HCT116 (cell line): ENCODE data around the gene LRRC66. TPM values are rescaled to one million over a fixed set of nuclear protein-coding genes. Genes with fewer than 3 reads are reported as not detected.

Experiments
- ATAC-seq: fragments of 200-7000 bp; cut with Tn5 transposase; 2 replicates; pipeline ENCODE4 v1.9.1; 2020; ENCODE audit warnings: mild to moderate bottlenecking, moderate library complexity
- Bru-seq: library from RNA; stranded (reverse); fragments of 400-500 nt; gene quantifications from one replicate; lab custom pipeline; 2021; lab: Mats Ljungman, UMichigan
- BruChase-seq, 2 experiments: library from RNA; stranded (reverse); fragments of 400-500 nt; gene quantifications; one replicate each; lab custom pipeline; 2021; lab: Mats Ljungman, UMichigan
- BruUV-seq: library from RNA; stranded (reverse); fragments of 400-500 nt; replicated peaks from 2 replicates; lab custom pipeline; 2021; lab: Mats Ljungman, UMichigan
- CTCF ChIA-PET: fragments of 300-600 bp; sonication (Branson Sonifier 250); formaldehyde crosslinking; loops from one replicate; lab custom pipeline; 2021; ENCODE audit warnings: antibody characterized with exemption; lab: Charles Lee
- POLR2A ChIA-PET: fragments of 300-600, 350-600 bp; sonication (Branson Sonifier 250); formaldehyde crosslinking; loops from one replicate; lab custom pipeline; 2021; ENCODE audit warnings: antibody characterized with exemption; lab: Charles Lee
- RAD21 ChIA-PET, 2 experiments: fragments of 300-600 bp; sonication (Branson Sonifier 250); formaldehyde crosslinking; loops; one replicate each; lab custom pipeline; 2023; ENCODE audit warnings: low total read pairs in 2 of 2; ENCODE audit not compliant: uncharacterized antibody in 2 of 2, unreplicated experiment in 2 of 2, low non-redundant PET in 1 of 2; lab: Charles Lee
- DNase-seq: peaks from one replicate; pipeline ENCODE4 v3.0.0-alpha.2; 2010; ENCODE audit warnings: low read depth, low spot score
- H2AFZ ChIP-seq: fragments of 200-600 bp; shearing (Covaris generic), sonication (generic); 2 replicates; pipeline ENCODE4 v1.6.1; 2017; ENCODE audit warnings: low read depth, mixed run types, mixed read lengths, antibody characterized with exemption, low read length; ENCODE audit not compliant: poor library complexity, severe bottlenecking
- H3K27ac ChIP-seq: 2 replicates; pipeline ENCODE4 v1.5.1; 2012; ENCODE audit warnings: low read depth, low read length
- H3K27me3 ChIP-seq: fragments of 200-600 bp; sonication (generic); 2 replicates; pipeline ENCODE4 v1.6.1; 2016; ENCODE audit warnings: mixed run types, low read length, mixed read lengths; ENCODE audit not compliant: insufficient read depth
- H3K36me3 ChIP-seq, 2 experiments: fragments of 200-500 bp in 1 of 2; fragments of 200-600 bp in 1 of 2; sonication (Bioruptor generic) in 1 of 2; sonication (generic) in 1 of 2; 2 replicates each; pipeline versions ENCODE4 v1.5.1 to v1.6.1; 2014 to 2016; ENCODE audit warnings: low read length in 2 of 2, inconsistent platforms in 1 of 2, mixed read lengths in 1 of 2, mixed run types in 1 of 2; ENCODE audit not compliant: insufficient read depth in 2 of 2, control insufficient read depth in 1 of 2
- H3K4me1 ChIP-seq, 2 experiments: fragments of 200-600 bp in 1 of 2; sonication (generic) in 1 of 2; 2 replicates each; pipeline versions ENCODE4 v1.5.1 to v1.6.1; 2012 to 2017; ENCODE audit warnings: low read length in 2 of 2, inconsistent platforms in 1 of 2, mild to moderate bottlenecking in 1 of 2, mixed read lengths in 1 of 2, mixed run types in 1 of 2, moderate library complexity in 1 of 2; ENCODE audit not compliant: insufficient read depth in 2 of 2, control insufficient read depth in 1 of 2
- H3K4me2 ChIP-seq: fragments of 200-600 bp; sonication (generic); 2 replicates; pipeline ENCODE4 v1.6.1; 2017; ENCODE audit warnings: mixed run types, low read length, mixed read lengths
- H3K4me3 ChIP-seq, 2 experiments: fragments of 200-600 bp in 1 of 2; sonication (generic) in 1 of 2; replicated peaks in 1 of 2; 2 replicates each; pipeline ENCODE4 v1.5.1; 2011 to 2016; ENCODE audit warnings: low read length in 2 of 2, control low read depth in 1 of 2, low read depth in 1 of 2, mild to moderate bottlenecking in 1 of 2, mixed read lengths in 1 of 2, mixed run types in 1 of 2
- H3K79me2 ChIP-seq: fragments of 200-600 bp; sonication (generic); 2 replicates; pipeline ENCODE4 v1.6.1; 2017; ENCODE audit warnings: mild to moderate bottlenecking, mixed run types, low read length, moderate library complexity, mixed read lengths; ENCODE audit not compliant: insufficient read depth
- H3K9ac ChIP-seq: fragments of 200-600 bp; sonication (generic); 2 replicates; pipeline ENCODE4 v1.6.1; 2016; ENCODE audit warnings: low read length, mixed read lengths
- H3K9me2 ChIP-seq: fragments of 200-600 bp; sonication (generic), shearing (Covaris generic); 2 replicates; pipeline ENCODE4 v1.6.1; 2017; ENCODE audit warnings: mixed run types, mild to moderate bottlenecking, moderate library complexity; ENCODE audit not compliant: insufficient read depth
- H3K9me3 ChIP-seq, 2 experiments: fragments of 200-500 bp in 1 of 2; fragments of 200-600 bp in 1 of 2; sonication (Bioruptor generic) in 1 of 2; sonication (generic) in 1 of 2; 2 replicates each; pipeline ENCODE4 v1.6.1; 2014 to 2017; ENCODE audit warnings: low read length in 2 of 2, mixed read lengths in 2 of 2, inconsistent platforms in 1 of 2, low read depth in 1 of 2, mild to moderate bottlenecking in 1 of 2, mixed run types in 1 of 2, moderate library complexity in 1 of 2; ENCODE audit not compliant: control insufficient read depth in 1 of 2, insufficient read depth in 1 of 2
- H4K20me1 ChIP-seq: fragments of 200-600 bp; sonication (generic), shearing (Covaris generic); 2 replicates; pipeline ENCODE4 v1.6.1; 2017; ENCODE audit warnings: mixed run types, mild to moderate bottlenecking, moderate library complexity; ENCODE audit not compliant: insufficient read depth
- CBX3 ChIP-seq: IDR thresholded peaks from 2 replicates; pipeline ENCODE4 v1.6.1; 2012; ENCODE audit warnings: low read depth
- CEBPB ChIP-seq: IDR thresholded peaks from 2 replicates; pipeline ENCODE4 v1.6.1; 2012; ENCODE audit warnings: low read depth
- ELF1 ChIP-seq: IDR thresholded peaks from 2 replicates; pipeline ENCODE4 v1.6.1; 2012; ENCODE audit warnings: low read depth, borderline replicate concordance
- EZH2 ChIP-seq: fragments of 200-600 bp; sonication (generic); IDR thresholded peaks from 2 replicates; pipeline ENCODE4 v1.6.1; 2017; ENCODE audit warnings: antibody characterized with exemption, mixed run types
- EZH2phosphoT487 ChIP-seq: fragments of 200-600 bp; IDR thresholded peaks from 2 replicates; pipeline ENCODE4 v1.6.1; 2018; ENCODE audit warnings: antibody characterized with exemption, borderline replicate concordance
- FOSL1 ChIP-seq: IDR thresholded peaks from 2 replicates; pipeline ENCODE4 v1.6.1; 2012; ENCODE audit warnings: low read depth
- MAX ChIP-seq: IDR thresholded peaks from 2 replicates; pipeline ENCODE4 v1.6.1; 2012
- POLR2A ChIP-seq: IDR thresholded peaks from 2 replicates; pipeline ENCODE4 v1.7.0; 2011; ENCODE audit warnings: borderline replicate concordance; ENCODE audit not compliant: insufficient read depth, insufficient read length; ENCODE audit errors: extremely low read depth
- RAD21 ChIP-seq: IDR thresholded peaks from 2 replicates; pipeline ENCODE4 v1.6.1; 2012; ENCODE audit warnings: low read depth, mild to moderate bottlenecking
- SIN3A ChIP-seq: IDR thresholded peaks from 2 replicates; pipeline ENCODE4 v1.6.1; 2012; ENCODE audit warnings: low read depth
- SP1 ChIP-seq: IDR thresholded peaks from 2 replicates; pipeline ENCODE4 v1.6.1; 2012; ENCODE audit warnings: low read depth
- SRF ChIP-seq: IDR thresholded peaks from 2 replicates; pipeline ENCODE4 v1.6.1; 2012; ENCODE audit warnings: low read depth
- TCF7L2 ChIP-seq: IDR thresholded peaks from 2 replicates; pipeline ENCODE4 v1.7.0; 2011; ENCODE audit warnings: borderline replicate concordance, inconsistent platforms; ENCODE audit not compliant: insufficient read depth, insufficient read length; ENCODE audit errors: extremely low read depth
- YY1 ChIP-seq: IDR thresholded peaks from 2 replicates; pipeline ENCODE4 v1.6.1; 2011; ENCODE audit warnings: low read length, low read depth, moderate library complexity, mild to moderate bottlenecking; ENCODE audit not compliant: insufficient replicate concordance; ENCODE audit errors: extremely low read depth
- ZBTB33 ChIP-seq: IDR thresholded peaks from 2 replicates; pipeline ENCODE4 v1.6.1; 2011; ENCODE audit warnings: mild to moderate bottlenecking, low read length, moderate library complexity; ENCODE audit not compliant: insufficient replicate concordance; ENCODE audit errors: extremely low read depth
- ZFX ChIP-seq: fragments of 450-650 bp; IDR thresholded peaks from 2 replicates; pipeline ENCODE4 v1.6.1; 2017
- ZNF274 ChIP-seq: fragments of 200-500 bp; sonication (Bioruptor generic); IDR thresholded peaks from 2 replicates; pipeline ENCODE4 v1.6.1; 2014; ENCODE audit warnings: mild to moderate bottlenecking, low read depth, low read length, inconsistent platforms
- intact Hi-C: fragments of 100-400 bp; cut with micrococcal nuclease; formaldehyde crosslinking; loops from 2 replicates; pipeline ENCODE4 v1.10.0; 2022
- long read RNA-seq: library from polyadenylated mRNA; unstranded; transcript quantifications from one replicate; pipeline ENCODE4 v2.0.0, GENCODE V29; 2021; ENCODE audit not compliant: unreplicated experiment
- polyA plus RNA-seq: library from polyadenylated mRNA; unstranded; fragments of >200 nt; gene quantifications from 2 replicates; pipeline ENCODE4 v1.2.1, GENCODE V29; 2012; ENCODE audit warnings: missing spikeins
- total RNA-seq: library from RNA; stranded (reverse); gene quantifications from one replicate; pipeline ENCODE4 v1.2.1, GENCODE V29; 2021; ENCODE audit not compliant: unreplicated experiment
- TF ChIP-seq, protein P1 (sequence below), 3 experiments: fragments of 200-600 bp in 1 of 3; sonication (generic) in 1 of 3; IDR thresholded peaks in 2 of 3; conservative IDR thresholded peaks in 1 of 3; 2 replicates each; pipeline ENCODE4 v1.5.1; 2012 to 2017; ENCODE audit warnings: low read depth in 2 of 3, low read length in 2 of 3, antibody characterized with exemption in 1 of 3, borderline replicate concordance in 1 of 3, control low read depth in 1 of 3, mild to moderate bottlenecking in 1 of 3, mixed read lengths in 1 of 3, mixed run types in 1 of 3, moderate library complexity in 1 of 3; ENCODE audit not compliant: insufficient read depth in 1 of 3

The LRRC66 gene
- total RNA-seq = 0.12 TPM
- 0.05 TPM in 1 of 2 replicates, not detected in the other for polyA plus RNA-seq
- percentile 30 among the genes with signal in this experiment for Bru-seq, nascent RNA
- percentile 32 among the genes with signal in this experiment for BruChase-seq, experiment 1, labeled RNA remaining after a 6-hour chase
- percentile 35 among the genes with signal in this experiment for BruChase-seq, experiment 2, labeled RNA remaining after a 2-hour chase
- long read RNA-seq = 0 reads

- H3K9ac ChIP-seq = no peak within 1 kb of the TSS
- H3K4me1 ChIP-seq = peaks cover 7 to 12% of the 10 kb centered on the region in 2 experiments
- H3K36me3 ChIP-seq = peaks cover 0 to 5% of the 10 kb centered on the region in 2 experiments; a peak in 2 of 4 replicates
- RAD21 ChIA-PET = no interaction called here
- ATAC-seq = peak; percentile 89
- TF ChIP-seq CBX3 = no peak
- TF ChIP-seq SIN3A = no peak
- TF ChIP-seq SP1 = no peak
- TF ChIP-seq EZH2phosphoT487 = no peak
- TF ChIP-seq, protein P1, sequence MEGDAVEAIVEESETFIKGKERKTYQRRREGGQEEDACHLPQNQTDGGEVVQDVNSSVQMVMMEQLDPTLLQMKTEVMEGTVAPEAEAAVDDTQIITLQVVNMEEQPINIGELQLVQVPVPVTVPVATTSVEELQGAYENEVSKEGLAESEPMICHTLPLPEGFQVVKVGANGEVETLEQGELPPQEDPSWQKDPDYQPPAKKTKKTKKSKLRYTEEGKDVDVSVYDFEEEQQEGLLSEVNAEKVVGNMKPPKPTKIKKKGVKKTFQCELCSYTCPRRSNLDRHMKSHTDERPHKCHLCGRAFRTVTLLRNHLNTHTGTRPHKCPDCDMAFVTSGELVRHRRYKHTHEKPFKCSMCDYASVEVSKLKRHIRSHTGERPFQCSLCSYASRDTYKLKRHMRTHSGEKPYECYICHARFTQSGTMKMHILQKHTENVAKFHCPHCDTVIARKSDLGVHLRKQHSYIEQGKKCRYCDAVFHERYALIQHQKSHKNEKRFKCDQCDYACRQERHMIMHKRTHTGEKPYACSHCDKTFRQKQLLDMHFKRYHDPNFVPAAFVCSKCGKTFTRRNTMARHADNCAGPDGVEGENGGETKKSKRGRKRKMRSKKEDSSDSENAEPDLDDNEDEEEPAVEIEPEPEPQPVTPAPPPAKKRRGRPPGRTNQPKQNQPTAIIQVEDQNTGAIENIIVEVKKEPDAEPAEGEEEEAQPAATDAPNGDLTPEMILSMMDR (IDR thresholded peaks at IDR 0.05 in 2 of 3, conservative IDR thresholded peaks at IDR 0.05 in 1 of 3; ENCODE audit: borderline replicate concordance in 1 of 3, insufficient read depth in 1 of 3, low read depth in 2 of 3, low read length in 2 of 3) = no peak
- TF ChIP-seq EZH2 = no peak
- TF ChIP-seq SRF = no peak
- no peak for TF ChIP-seq ZNF274
- TF ChIP-seq ZBTB33 = no peak
- peak; percentile 80 for TF ChIP-seq TCF7L2
- TF ChIP-seq YY1 = peak; percentile 34
- 0 out of 2 replicates have a peak, but pooled peaks have one; percentile 9 for TF ChIP-seq FOSL1
- no peak for TF ChIP-seq ELF1
- no peak for TF ChIP-seq CEBPB
- no peak for TF ChIP-seq MAX
- TF ChIP-seq ZFX = no peak
- no peak for TF ChIP-seq RAD21
- TF ChIP-seq POLR2A = no peak
- H3K27ac ChIP-seq = no peak within 1 kb of the TSS
- no peaks in the 10 kb centered on the region for H3K79me2 ChIP-seq
- peak; percentile 49 for DNase-seq
- H3K4me3 ChIP-seq = no peak within 1 kb of the TSS
- CTCF ChIA-PET = no interaction called here
- intact Hi-C loops = no loop called here
- no peaks in the 10 kb centered on the region for H3K27me3 ChIP-seq
- no TSS peak for BruUV-seq
- peak within 1 kb of the TSS; percentile 17 for H3K4me2 ChIP-seq
- no peak within 1 kb of the TSS for H2AFZ ChIP-seq
- H4K20me1 ChIP-seq = no peaks in the 10 kb centered on the region
- POLR2A ChIA-PET = no interaction called here
- H3K9me3 ChIP-seq = no peaks in the 10 kb centered on the region
- no peaks in the 10 kb centered on the region for H3K9me2 ChIP-seq
These were observed at the start of gene LRRC66 for GRCh38 chr4:52019936-52020657. LRRC66 (minus strand) TSS chr4:52020363; CDS start chr4:52017613, 2,750 bp downstream.
